AG09309 (cell line): Measurements from ENCODE around the gene CFAP92.
A peak's percentile ranks its signal among the peaks of the same experiment; 100 is the strongest.

Source experiments
- DNase-seq: peaks from one replicate; pipeline ENCODE4 v3.0.0-alpha.2; 2010; ENCODE audit warnings: low read depth
- H3K4me3 ChIP-seq: 2 replicates; pipeline ENCODE4 v1.5.1; 2011; ENCODE audit warnings: mild to moderate bottlenecking, low read depth, low read length, moderate library complexity; ENCODE audit not compliant: control insufficient read depth
- CTCF ChIP-seq: IDR thresholded peaks from 2 replicates; pipeline ENCODE4 v1.5.1; 2011; ENCODE audit warnings: mild to moderate bottlenecking, low read depth, low read length, inconsistent platforms; ENCODE audit not compliant: insufficient read depth, control insufficient read depth; ENCODE audit errors: missing control alignments

CFAP92 gene

GRCh38 chr3:128993461-128994172, at the start of gene CFAP92:
CFAP92 (minus strand) TSS chr3:128994076; CDS start chr3:128993304, 772 bp downstream.
- TF ChIP-seq CTCF = no peak
- DNase-seq = no peak
- peak within 1 kb of the TSS; percentile 28 for H3K4me3 ChIP-seq

- no peak for DNase-seq
Measured at GRCh38 chr3:129040579-129041300, 46.9 kb upstream of the CFAP92 start.

GRCh38 chr3:129040039-129040336, 46.1 kb upstream of the CFAP92 start:
- TF ChIP-seq CTCF = no peak
- DNase-seq = no peak
- no peak overlapping the region for H3K4me3 ChIP-seq

More at GRCh38 chr3:129040579-129041300, 46.9 kb upstream of the CFAP92 start:
- no peak overlapping the region for H3K4me3 ChIP-seq
- TF ChIP-seq CTCF = no peak

- no peak overlapping the region for H3K4me3 ChIP-seq
- DNase-seq = no peak
- no peak for TF ChIP-seq CTCF
Measured at GRCh38 chr3:129039271-129040038, 45.6 kb upstream of the CFAP92 start.

- H3K4me3 ChIP-seq = no peak overlapping the region
- DNase-seq = no peak
- TF ChIP-seq CTCF = no peak
Measured at GRCh38 chr3:129038121-129038855, 44.4 kb upstream of the CFAP92 start.

GRCh38 chr3:129037093-129037419, 43.2 kb upstream of the CFAP92 start:
- H3K4me3 ChIP-seq = no peak overlapping the region
- no peak for DNase-seq
- no peak for TF ChIP-seq CTCF
